AG04450 (cell line): ENCODE results near the gene BCL11B. TPM values are rescaled to one million over a fixed set of nuclear protein-coding genes. Genes with fewer than 3 reads are reported as not detected.
"Not testable (repeated sequence)": the region's sequence is repeated elsewhere in the genome, so short reads cannot be mapped to it uniquely, and the experiment has no call there.

Experiments
- CTCF ChIA-PET: fragments of 300-600, 350-600 bp; formaldehyde crosslinking; extraction: SDS; loops from one replicate; lab custom pipeline; 2022; ENCODE audit warnings: antibody characterized with exemption, inconsistent platforms; lab: Charles Lee
- POLR2A ChIA-PET: fragments of 350-600 bp; formaldehyde crosslinking; extraction: SDS; loops from one replicate; lab custom pipeline; 2021; ENCODE audit warnings: antibody characterized with exemption, inconsistent platforms; lab: Yijun Ruan, JAX
- DNase-seq: peaks from one replicate; pipeline ENCODE4 v3.0.0-alpha.2; 2011; ENCODE audit warnings: low read depth, low spot score
- H3K27ac ChIP-seq: one replicate; pipeline ENCODE4 v1.5.1; 2012; ENCODE audit warnings: low read depth, low read length, control low read depth
- H3K27me3 ChIP-seq: one replicate; pipeline ENCODE4 v1.6.0; 2012; ENCODE audit warnings: low read length; ENCODE audit not compliant: control insufficient read depth, insufficient read depth
- H3K4me3 ChIP-seq: 2 replicates; pipeline ENCODE4 v1.5.1; 2011; ENCODE audit warnings: mild to moderate bottlenecking, low read depth, low read length, control low read depth
- H3K9me3 ChIP-seq: 2 replicates; pipeline ENCODE4 v1.5.1; 2012; ENCODE audit warnings: low read length; ENCODE audit not compliant: control insufficient read depth, insufficient read depth
- CTCF ChIP-seq: IDR thresholded peaks from 2 replicates; pipeline ENCODE4 v1.5.1; 2011; ENCODE audit warnings: low read depth, low read length, control low read depth, inconsistent platforms
- polyA plus RNA-seq: library from polyadenylated mRNA; depleted of rRNA; stranded (reverse); fragments of >200 nt; gene quantifications from 2 replicates; pipeline ENCODE4 v1.2.3, GENCODE V29; 2011

The BCL11B gene
- polyA plus RNA-seq, 1 experiment: not detected

- Histone ChIP-seq H3K27ac (no peak overlapping the region), H3K4me3 (no peak overlapping the region), H3K9me3 (peaks cover 51% of the 10 kb centered on the region), H3K27me3 (no peaks in the 10 kb centered on the region)
- ChIA-PET POLR2A (no interaction called here), CTCF (no interaction called here)
- TF ChIP-seq CTCF: no peak
- DNase-seq: no peak
These were observed 41.5 kb downstream of the BCL11B start for GRCh38 chr14:99230208-99231151.

- DNase-seq: no peak
- Histone ChIP-seq H3K4me3 (no peak overlapping the region), H3K27me3 (no peaks in the 10 kb centered on the region), H3K9me3 (peaks cover 44% of the 10 kb centered on the region), H3K27ac (no peak overlapping the region)
- no peak for TF ChIP-seq CTCF
- POLR2A ChIA-PET: no interaction called here
- CTCF ChIA-PET: no interaction called here
These were observed 42.3 kb downstream of the BCL11B start for GRCh38 chr14:99229654-99230207.

GRCh38 chr14:99228760-99229159 is 43.2 kb downstream of the BCL11B start:
- POLR2A ChIA-PET, CTCF ChIA-PET, H3K4me3 ChIP-seq, H3K27ac ChIP-seq, H3K27me3 ChIP-seq, DNase-seq: not testable (repeated sequence)
- H3K9me3 ChIP-seq: peaks cover 37% of the 10 kb centered on the region

- ChIA-PET POLR2A (no interaction called here), CTCF (no interaction called here)
- TF ChIP-seq CTCF: no peak
- no peak overlapping the region for H3K27ac ChIP-seq
- no peaks in the 10 kb centered on the region for H3K27me3 ChIP-seq
- DNase-seq: no peak
- H3K4me3 ChIP-seq: no peak overlapping the region
- H3K9me3 ChIP-seq: peaks cover 21% of the 10 kb centered on the region
These were observed 45.3 kb downstream of the BCL11B start for GRCh38 chr14:99226687-99227086.

GRCh38 chr14:99225436-99226203 is 46.4 kb downstream of the BCL11B start:
- ChIA-PET POLR2A (no interaction called here), CTCF (no interaction called here)
- no peak for TF ChIP-seq CTCF
- Histone ChIP-seq H3K9me3 (peaks cover 18% of the 10 kb centered on the region), H3K27ac (no peak overlapping the region), H3K4me3 (no peak overlapping the region), H3K27me3 (no peaks in the 10 kb centered on the region)
- no peak for DNase-seq
